ENCODE data around the gene FAAP100.

- TF ChIP-seq, protein P1, sequence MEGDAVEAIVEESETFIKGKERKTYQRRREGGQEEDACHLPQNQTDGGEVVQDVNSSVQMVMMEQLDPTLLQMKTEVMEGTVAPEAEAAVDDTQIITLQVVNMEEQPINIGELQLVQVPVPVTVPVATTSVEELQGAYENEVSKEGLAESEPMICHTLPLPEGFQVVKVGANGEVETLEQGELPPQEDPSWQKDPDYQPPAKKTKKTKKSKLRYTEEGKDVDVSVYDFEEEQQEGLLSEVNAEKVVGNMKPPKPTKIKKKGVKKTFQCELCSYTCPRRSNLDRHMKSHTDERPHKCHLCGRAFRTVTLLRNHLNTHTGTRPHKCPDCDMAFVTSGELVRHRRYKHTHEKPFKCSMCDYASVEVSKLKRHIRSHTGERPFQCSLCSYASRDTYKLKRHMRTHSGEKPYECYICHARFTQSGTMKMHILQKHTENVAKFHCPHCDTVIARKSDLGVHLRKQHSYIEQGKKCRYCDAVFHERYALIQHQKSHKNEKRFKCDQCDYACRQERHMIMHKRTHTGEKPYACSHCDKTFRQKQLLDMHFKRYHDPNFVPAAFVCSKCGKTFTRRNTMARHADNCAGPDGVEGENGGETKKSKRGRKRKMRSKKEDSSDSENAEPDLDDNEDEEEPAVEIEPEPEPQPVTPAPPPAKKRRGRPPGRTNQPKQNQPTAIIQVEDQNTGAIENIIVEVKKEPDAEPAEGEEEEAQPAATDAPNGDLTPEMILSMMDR (IDR thresholded peaks at IDR 0.05 in 4 of 5, conservative IDR thresholded peaks at IDR 0.05 in 1 of 5): no peak
- no peak for TF ChIP-seq POLR2A (IDR thresholded peaks at IDR 0.05)
Measured at GRCh38 chr17:81572563-81573168, 20.5 kb upstream of the FAAP100 start.
